GM03348 (cell line): ENCODE results near the gene GLT1D1.

ENCODE experiments used
- DNase-seq: peaks from one replicate; pipeline ENCODE4 v3.0.0; 2012; ENCODE audit warnings: low spot score

The GLT1D1 gene

GRCh38 chr12:128966203-128966810 is 113.0 kb downstream of the GLT1D1 start:
- no peak for DNase-seq

DNA sequence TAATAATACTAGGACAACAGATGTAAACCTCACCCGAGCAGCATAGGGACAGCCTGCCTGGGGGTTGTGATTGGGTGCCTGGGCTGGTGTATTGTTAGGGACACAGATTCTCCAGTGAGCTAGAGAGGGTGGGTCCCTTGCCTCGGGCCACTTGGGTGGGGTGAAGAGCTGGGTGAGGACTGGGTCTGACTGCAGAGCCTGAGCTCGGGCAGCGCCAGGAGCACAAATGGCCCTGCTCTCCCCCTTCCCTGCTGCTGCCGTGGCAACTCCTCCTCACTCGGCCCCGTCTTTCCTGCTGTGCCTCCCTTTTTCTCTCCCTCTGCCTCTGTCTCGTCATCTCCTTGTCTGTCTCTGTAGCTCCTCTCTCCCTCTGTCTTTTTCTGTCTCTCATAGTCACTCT is 115.4 kb downstream of the GLT1D1 start:
- DNase-seq = no peak

GRCh38 chr12:128969480-128970055 is 116.3 kb downstream of the GLT1D1 start:
- DNase-seq = no peak

- DNase-seq = no peak
These were observed 116.8 kb downstream of the GLT1D1 start for GRCh38 chr12:128970110-128970509.

DNA sequence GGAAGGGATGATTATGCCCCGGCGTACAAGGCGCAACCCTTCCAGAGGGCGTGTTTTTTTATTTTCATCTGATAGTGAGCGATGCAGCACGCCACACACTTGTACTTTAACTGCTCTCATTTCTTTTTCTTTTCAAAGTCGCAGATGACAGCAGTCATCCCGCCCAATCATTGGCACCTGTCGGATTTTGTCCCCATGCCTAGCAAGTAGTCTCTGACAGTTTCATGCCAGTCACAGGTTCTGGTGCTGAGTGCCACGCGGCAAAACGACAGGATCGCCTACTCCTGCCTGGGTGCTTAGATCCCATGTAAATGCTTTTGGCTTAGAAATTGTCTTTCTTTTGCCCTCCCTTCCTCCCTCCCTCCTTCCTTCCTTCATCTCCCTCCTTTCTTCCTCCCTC is 117.7 kb downstream of the GLT1D1 start:
- no peak for DNase-seq

GRCh38 chr12:128971802-128972201 is 118.5 kb downstream of the GLT1D1 start:
- DNase-seq = no peak

DNA sequence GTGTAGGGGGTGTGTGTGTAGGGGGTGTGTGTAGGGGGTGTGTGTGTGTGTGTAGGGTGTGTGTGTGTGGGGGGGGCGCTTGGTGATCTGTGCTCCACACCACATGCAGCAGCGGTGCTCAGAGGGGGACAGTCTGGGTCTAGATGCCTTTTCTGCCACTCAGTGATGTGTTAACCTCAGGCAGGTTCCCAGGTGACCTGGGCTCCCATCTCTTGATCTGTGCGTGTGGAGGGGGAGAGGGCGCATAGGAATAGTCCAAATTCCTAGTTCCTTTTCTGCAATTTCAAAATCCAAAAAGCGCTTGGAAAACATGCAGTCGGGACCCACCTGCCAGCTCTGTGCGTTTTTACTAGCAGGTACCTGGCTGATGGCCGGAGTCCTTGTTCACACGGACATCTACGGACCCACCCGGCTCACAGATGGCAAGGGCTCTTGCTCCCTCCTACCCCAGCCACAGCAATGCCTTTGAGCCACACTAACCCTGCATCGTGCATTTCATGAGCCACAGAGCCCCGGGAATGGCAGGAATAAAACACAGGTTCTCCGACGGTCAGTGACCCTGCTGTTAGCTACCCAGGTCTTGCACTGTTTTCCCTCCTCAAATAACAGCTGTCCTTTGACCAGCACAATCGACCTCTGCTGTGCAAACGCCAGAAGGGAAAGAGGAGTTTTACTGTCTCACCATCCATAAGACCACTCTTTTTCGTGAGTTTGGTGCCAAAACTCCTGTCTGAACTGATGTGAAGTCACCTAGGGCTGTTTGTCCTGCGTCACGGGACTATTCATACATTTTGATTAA is 120.8 kb downstream of the GLT1D1 start:
- no peak for DNase-seq

GRCh38 chr12:128974881-128975280 is 121.6 kb downstream of the GLT1D1 start:
- no peak for DNase-seq

DNA sequence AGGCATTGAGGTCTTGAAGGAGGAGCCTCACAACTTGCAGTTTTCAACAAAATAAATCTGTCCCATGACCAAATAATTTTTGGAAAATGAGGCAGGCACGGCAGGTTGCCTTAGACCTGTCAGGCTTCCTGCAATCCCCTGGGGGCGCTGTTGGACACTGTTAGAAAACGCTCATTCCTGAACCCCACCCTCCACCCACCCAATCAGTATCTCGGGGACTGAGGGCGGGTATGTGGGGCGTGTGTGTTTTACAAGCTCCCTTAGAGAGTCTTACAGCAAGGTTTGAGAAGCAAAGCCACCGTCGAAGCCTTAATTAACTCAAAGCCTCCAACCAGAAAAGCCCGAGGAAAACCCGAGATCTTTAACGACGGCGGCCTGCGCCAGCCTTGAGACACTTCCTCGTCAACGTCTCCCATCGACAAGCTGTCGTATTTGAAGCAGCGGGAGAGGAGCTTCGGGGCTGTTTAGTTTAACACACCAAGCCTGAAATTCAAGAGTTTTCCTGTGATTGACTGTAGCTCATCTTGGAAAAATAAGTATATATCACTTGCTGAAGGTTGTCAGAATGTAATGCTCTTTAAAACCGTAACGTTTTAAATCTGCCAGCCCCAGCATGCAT is 123.0 kb downstream of the GLT1D1 start:
- DNase-seq = no peak

- DNase-seq = no peak
These were observed 124.2 kb downstream of the GLT1D1 start for GRCh38 chr12:128977441-128977840.

GRCh38 chr12:128978067-128978466 is 124.8 kb downstream of the GLT1D1 start:
- no peak for DNase-seq

GRCh38 chr12:128980623-128981022 is 127.3 kb downstream of the GLT1D1 start:
- DNase-seq = no peak

DNA sequence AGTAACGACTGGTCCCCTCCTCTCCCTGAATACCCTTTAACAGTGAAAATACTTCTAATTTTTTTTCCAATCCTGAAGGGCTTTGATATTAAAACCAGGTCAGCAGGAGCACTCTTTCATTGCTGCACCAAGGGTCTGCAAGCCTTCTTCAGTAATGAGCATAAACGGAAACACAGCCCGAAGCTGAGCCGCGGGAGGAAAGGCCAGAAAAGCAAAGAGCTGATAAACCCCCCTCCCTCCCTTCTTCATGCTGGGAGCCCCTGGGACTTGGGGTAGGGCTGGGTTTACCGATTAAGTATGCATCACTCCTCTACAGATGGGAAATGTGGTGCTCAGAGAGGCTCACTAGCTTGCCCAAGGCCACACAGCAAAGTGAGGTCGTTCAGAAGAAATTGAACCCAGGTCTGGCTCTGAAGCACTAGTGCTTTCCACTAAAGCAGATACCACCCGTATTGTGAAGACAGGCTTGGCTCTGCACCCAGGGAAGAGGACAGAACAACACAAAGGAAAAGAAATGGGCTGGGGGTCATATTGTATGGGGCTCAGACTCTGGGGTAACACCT is 128.8 kb downstream of the GLT1D1 start:
- DNase-seq = no peak

DNA sequence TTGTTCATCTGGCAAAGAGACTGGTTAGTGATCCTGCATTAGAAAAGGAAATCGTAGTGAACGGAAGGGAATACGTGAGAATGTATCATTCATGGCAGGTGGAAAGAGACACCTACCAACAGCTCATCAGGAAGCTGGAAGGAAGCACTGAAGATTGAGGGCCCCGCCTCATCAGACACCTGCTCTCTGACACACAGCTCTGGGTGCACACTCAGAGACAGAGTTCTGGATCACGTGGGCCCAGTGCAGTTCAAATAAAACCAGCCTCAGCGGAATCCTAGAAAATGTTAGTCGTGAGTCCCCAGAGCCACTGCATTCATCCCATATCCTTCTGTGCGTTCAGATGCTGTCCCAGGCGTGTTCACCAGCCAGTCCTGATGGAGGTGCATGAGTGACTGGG is 129.7 kb downstream of the GLT1D1 start:
- DNase-seq = no peak

- DNase-seq = no peak
These were observed 130.1 kb downstream of the GLT1D1 start for GRCh38 chr12:128983371-128983770.

DNA sequence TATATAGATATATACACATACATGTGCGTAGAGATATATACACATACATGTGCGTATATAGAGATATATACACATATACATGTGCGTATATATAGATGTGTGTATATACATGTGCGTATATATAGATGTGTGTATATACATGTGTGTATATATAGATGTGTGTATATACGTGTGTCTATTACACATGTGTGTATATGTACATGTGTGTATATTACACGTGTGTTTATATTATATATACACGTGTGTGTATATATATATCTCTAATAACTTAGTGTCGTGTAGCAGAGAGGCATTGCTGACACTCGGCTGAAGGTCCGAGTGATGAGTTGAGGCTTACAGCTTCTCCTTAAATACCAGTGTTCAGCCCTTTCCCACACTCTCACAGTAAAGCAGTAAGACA is 133.7 kb downstream of the GLT1D1 start:
- DNase-seq = no peak

- DNase-seq = no peak
These were observed 136.0 kb downstream of the GLT1D1 start for GRCh38 chr12:128989287-128989686.

- no peak for DNase-seq
These were observed 138.4 kb downstream of the GLT1D1 start for GRCh38 chr12:128991716-128992115.

DNA sequence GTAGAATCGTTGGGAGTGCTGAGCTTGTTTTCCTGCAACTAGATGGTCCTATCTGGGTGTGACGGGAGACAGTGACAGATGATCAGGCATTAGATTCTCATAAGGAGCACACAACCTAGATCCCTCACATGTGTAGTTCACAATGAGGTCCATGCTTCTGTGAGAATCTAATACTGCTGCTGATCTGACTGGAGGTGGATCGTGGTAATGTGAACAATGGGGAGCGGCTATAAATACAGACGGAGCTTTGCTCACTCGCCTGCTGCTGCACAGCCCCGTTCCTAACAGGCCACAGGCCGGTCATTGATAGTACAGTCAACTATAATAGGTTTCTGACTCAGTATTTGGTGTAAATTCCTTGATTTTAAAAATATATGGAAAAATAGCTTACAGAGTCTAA is 138.8 kb downstream of the GLT1D1 start:
- no peak for DNase-seq

GRCh38 chr12:128992550-128992949 is 139.3 kb downstream of the GLT1D1 start:
- DNase-seq = no peak

- DNase-seq = no peak
These were observed 141.6 kb downstream of the GLT1D1 start for GRCh38 chr12:128994856-128995255.

- DNase-seq = no peak
These were observed 142.3 kb downstream of the GLT1D1 start for GRCh38 chr12:128995619-128996018.

DNA sequence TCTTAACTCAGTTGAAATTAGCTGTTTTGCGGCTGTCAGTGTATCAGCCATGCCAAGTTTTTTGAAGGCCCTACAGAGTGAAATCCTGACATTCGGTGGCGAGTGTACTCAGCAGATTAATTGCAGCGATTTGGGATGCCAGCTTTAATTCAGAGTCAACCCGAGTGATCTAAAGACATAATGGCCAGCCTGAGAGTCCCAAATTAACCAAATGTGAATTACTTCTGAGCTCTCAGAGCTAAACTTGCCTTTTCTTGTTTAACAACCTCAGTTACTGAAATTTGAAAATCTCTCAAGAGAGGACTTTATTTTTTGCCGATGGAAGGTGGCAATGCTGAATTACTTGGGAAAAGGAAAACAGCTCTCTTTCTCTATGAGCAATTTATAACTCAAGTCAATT is 148.5 kb downstream of the GLT1D1 start:
- no peak for DNase-seq
